ENCODE measurements around the gene OR2V2.

GRCh38 chr5:181159286-181160151, 12.1 kb downstream of the OR2V2 start:
- TF ChIP-seq CTCF (IDR thresholded peaks at IDR 0.05) (peak; percentile 91), RAD21 (conservative IDR thresholded peaks at IDR 0.05 in 1 of 2, IDR thresholded peaks at IDR 0.05 in 1 of 2) (peak; percentile 90 to 91), BHLHE40 (IDR thresholded peaks at IDR 0.05; ENCODE audit: low read depth, low read length) (no peak), HEYL (CRISPR knock-in tag; IDR thresholded peaks at IDR 0.05) (no peak), POLR2A (IDR thresholded peaks at IDR 0.05; ENCODE audit: low read length) (no peak), MAX (IDR thresholded peaks at IDR 0.05) (peak; percentile 63), JUN (IDR thresholded peaks at IDR 0.05) (no peak), REST (IDR thresholded peaks at IDR 0.05) (no peak), POLR2AphosphoS2 (conservative IDR thresholded peaks at IDR 0.05; ENCODE audit: low read length) (no peak), E2F6 (IDR thresholded peaks at IDR 0.05; ENCODE audit: borderline replicate concordance, low read depth) (no peak)
